Psoas muscle (tissue), 8 donors: Measurements from ENCODE around the gene CARD14. TPM values are rescaled to one million over a fixed set of nuclear protein-coding genes. Genes with fewer than 3 reads are reported as not detected.

Experiments used
- ATAC-seq, 4 donors: fragments of 200-7000 bp; cut with Tn5 transposase; one replicate each; pipeline ENCODE4 v1.9.1; 2020; ENCODE audit warnings: moderate library complexity in 3 of 4, mild to moderate bottlenecking in 2 of 4
- DNase-seq, 2 donors: peaks; one replicate each; pipeline ENCODE4 v3.0.0-alpha.2; 2020
- H3K27ac ChIP-seq: fragments of 200-600 bp; one replicate; pipeline ENCODE4 v1.8.0; 2022
- H3K27me3 ChIP-seq, 3 donors: fragments of 200-600 bp in 1 of 3; one replicate each; pipeline versions ENCODE4 v1.6.1 to v1.8.0; 2013 to 2022; ENCODE audit warnings: low read length in 2 of 3, mild to moderate bottlenecking in 2 of 3, moderate library complexity in 1 of 3; ENCODE audit not compliant: insufficient read depth in 3 of 3
- H3K36me3 ChIP-seq, 2 donors: fragments of 200-600 bp in 1 of 2; one replicate each; pipeline versions ENCODE4 v1.6.1 to v1.8.0; 2013 to 2022; ENCODE audit warnings: low read depth in 1 of 2, mild to moderate bottlenecking in 1 of 2, moderate library complexity in 1 of 2; ENCODE audit not compliant: insufficient read depth in 1 of 2
- H3K4me1 ChIP-seq: fragments of 200-600 bp; one replicate; pipeline ENCODE4 v1.8.0; 2022
- H3K4me3 ChIP-seq: fragments of 200-600 bp; one replicate; pipeline ENCODE4 v1.8.0; 2022; ENCODE audit warnings: mild to moderate bottlenecking
- H3K9me3 ChIP-seq: fragments of 200-600 bp; one replicate; pipeline ENCODE4 v1.8.0; 2022
- CTCF ChIP-seq: fragments of 200-600 bp; IDR thresholded peaks from one replicate; pipeline ENCODE4 v1.8.0; 2022; ENCODE audit warnings: antibody characterized with exemption
- WGBS, 3 donors: extraction: QIAGEN DNeasy Blood & Tissue Kit; methylation state at CpG; one replicate each; pipeline versions ENCODE4 v1.1.6 to v1.1.7; 2013; 5-methylcytosine and 5-hydroxymethylcytosine counted together
- intact Hi-C, 2 donors: fragments of 100-400 bp; cut with DNase I; formaldehyde crosslinking; loops; one replicate each; pipeline versions ENCODE4 v1.11.0 to v1.14.2; 2022
- polyA plus RNA-seq, 3 donors: library from polyadenylated mRNA; stranded (reverse); fragments of 200-250 nt; gene quantifications; one replicate each; pipeline ENCODE4 v1.2.3, GENCODE V29; 2013
- total RNA-seq, 4 donors: library from RNA; stranded (reverse); fragmentation: NEBNext Ultra II Directional in 2 of 4; extraction: Animal tissue kit (Norgen Biotek cat#: 25700) in 2 of 4; gene quantifications; one replicate each; pipeline versions ENCODE4 v1.2.1 to v1.2.4, GENCODE V29; 2021 to 2023
- donor health status: healthy with polysubstance abuse.
- donor health status: DM: no; HTN: no; CAD: no; lungs with moderate emphysema.
- donor health status: Bipolar disorder and iron deficiency.
- donor health status: healthy.
- donor health status: DM: yes; HTN: yes; CAD: no.
- donor health status: DM: no; HTN: no; CAD: no.
- donor health status: DM: no; HTN: no; CAD: no.
- donor health status: DM: yes; HTN: yes; CAD: no.

CARD14 gene
- total and polyA plus RNA-seq, 7 donors: 0.05 to 0.32 (median 0.06) TPM; not detected in 4

- Histone ChIP-seq H3K27ac (no peak overlapping the region), H3K4me1 (no peaks in the 10 kb centered on the region), H3K9me3 (peaks cover 25% of the 10 kb centered on the region), H3K4me3 (no peak overlapping the region), H3K36me3 (peaks cover 0 to 66% of the 10 kb centered on the region in 2 donors), H3K27me3 (no peaks in the 10 kb centered on the region)
- 94 to 100% (median 99%) methylated on average over 3 of the region's 3 CpGs for WGBS, 3 donors
- ATAC-seq: no peak
- intact Hi-C loops: no loop called here
- no peak for TF ChIP-seq CTCF
- no peak for DNase-seq
These were observed 63.4 kb downstream of the CARD14 start for GRCh38 chr17:80233202-80233601.

GRCh38 chr17:80236911-80237310 is 67.1 kb downstream of the CARD14 start:
- 83 to 87% (median 86%) methylated on average over 17 of the region's 17 CpGs for WGBS, 3 donors
- intact Hi-C loops: no loop called here
- Histone ChIP-seq H3K27ac (no peak overlapping the region), H3K4me1 (no peaks in the 10 kb centered on the region), H3K27me3 (no peaks in the 10 kb centered on the region), H3K9me3 (peaks cover 18% of the 10 kb centered on the region), H3K4me3 (no peak overlapping the region), H3K36me3 (peaks cover 0 to 58% of the 10 kb centered on the region in 2 donors)
- no peak for ATAC-seq
- peak in 1 of 2 donors; percentile 44 for DNase-seq
- TF ChIP-seq CTCF: no peak

GRCh38 chr17:80237386-80237785 is 67.6 kb downstream of the CARD14 start:
- no peak for ATAC-seq
- Histone ChIP-seq H3K4me1 (no peaks in the 10 kb centered on the region), H3K27me3 (no peaks in the 10 kb centered on the region), H3K9me3 (peaks cover 13% of the 10 kb centered on the region), H3K36me3 (peaks cover 0 to 58% of the 10 kb centered on the region in 2 donors), H3K27ac (no peak overlapping the region), H3K4me3 (no peak overlapping the region)
- peak in 1 of 2 donors; percentile 39 for DNase-seq
- 95 to 97% (median 95%) methylated on average over 10 of the region's 10 CpGs for WGBS, 3 donors
- intact Hi-C loops: no loop called here
- TF ChIP-seq CTCF: no peak

- intact Hi-C loops: no loop called here
- ATAC-seq (no peak), DNase-seq (no peak)
- Histone ChIP-seq H3K9me3 (no peaks in the 10 kb centered on the region), H3K36me3 (peaks cover 0 to 47% of the 10 kb centered on the region in 2 donors), H3K27me3 (no peaks in the 10 kb centered on the region), H3K4me3 (no peak overlapping the region), H3K27ac (no peak overlapping the region), H3K4me1 (no peaks in the 10 kb centered on the region)
- TF ChIP-seq CTCF: no peak
- WGBS, 3 donors: 80 to 90% (median 86%) methylated on average over 14 of the region's 14 CpGs
These were observed 72.7 kb downstream of the CARD14 start for GRCh38 chr17:80242505-80242904.
